IPS-NIHi7 (cell line): ENCODE results near the gene EPHX1.
"Not testable (repeated sequence)": the region's sequence is repeated elsewhere in the genome, so short reads cannot be mapped to it uniquely, and the experiment has no call there.

Source experiments
- DNase-seq: peaks from one replicate; pipeline ENCODE4 v3.0.0; 2012; ENCODE audit warnings: mixed read lengths; ENCODE audit errors: extremely low spot score

The EPHX1 gene

GRCh38 chr1:225881081-225881958 is 71.4 kb downstream of the EPHX1 start:
- DNase-seq = no peak

- peak; percentile 88 for DNase-seq
Observed at GRCh38 chr1:225881959-225882693, 72.2 kb downstream of the EPHX1 start, which contains the start of gene TMEM63A. Gene TMEM63A (minus strand): TSS chr1:225882380. CDS start chr1:225877580, 4,800 bp downstream.

- DNase-seq = no peak
Observed at GRCh38 chr1:225882694-225883615, 73.0 kb downstream of the EPHX1 start.

DNA sequence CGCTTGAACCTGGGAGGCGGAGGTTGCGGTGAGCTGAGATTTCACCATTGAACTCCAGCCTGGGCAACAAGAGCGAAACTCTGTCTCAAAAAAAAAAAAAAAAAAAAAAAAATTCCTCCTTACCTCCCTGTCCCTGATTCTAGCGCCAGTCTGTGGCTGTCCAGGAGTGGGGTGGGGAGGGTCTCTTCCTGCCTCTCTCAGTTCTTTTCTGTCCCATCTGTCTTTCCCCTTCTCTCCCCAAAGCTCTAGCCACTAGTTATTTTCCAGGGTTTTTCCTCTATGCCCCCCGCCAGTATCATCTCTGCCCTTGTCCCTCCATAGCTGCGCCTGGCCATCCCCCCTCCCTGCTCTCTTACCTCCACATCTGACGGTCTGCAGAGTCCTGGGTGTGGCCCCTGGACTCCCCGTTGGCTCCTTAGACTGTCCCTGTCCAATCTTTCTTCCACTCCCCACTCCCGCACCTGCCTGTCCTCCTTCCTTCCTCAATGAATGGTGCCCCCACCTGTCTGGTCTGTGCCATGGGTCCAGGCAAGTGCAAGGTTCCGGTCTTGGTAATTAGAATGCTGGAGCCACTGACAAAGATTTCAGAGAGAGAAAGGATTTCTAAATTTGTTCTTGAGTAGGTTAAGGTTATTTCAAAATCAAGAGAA is 73.8 kb downstream of the EPHX1 start:
- DNase-seq = no peak

- DNase-seq = no peak
Observed at GRCh38 chr1:225885336-225885735, 75.4 kb downstream of the EPHX1 start.

DNA sequence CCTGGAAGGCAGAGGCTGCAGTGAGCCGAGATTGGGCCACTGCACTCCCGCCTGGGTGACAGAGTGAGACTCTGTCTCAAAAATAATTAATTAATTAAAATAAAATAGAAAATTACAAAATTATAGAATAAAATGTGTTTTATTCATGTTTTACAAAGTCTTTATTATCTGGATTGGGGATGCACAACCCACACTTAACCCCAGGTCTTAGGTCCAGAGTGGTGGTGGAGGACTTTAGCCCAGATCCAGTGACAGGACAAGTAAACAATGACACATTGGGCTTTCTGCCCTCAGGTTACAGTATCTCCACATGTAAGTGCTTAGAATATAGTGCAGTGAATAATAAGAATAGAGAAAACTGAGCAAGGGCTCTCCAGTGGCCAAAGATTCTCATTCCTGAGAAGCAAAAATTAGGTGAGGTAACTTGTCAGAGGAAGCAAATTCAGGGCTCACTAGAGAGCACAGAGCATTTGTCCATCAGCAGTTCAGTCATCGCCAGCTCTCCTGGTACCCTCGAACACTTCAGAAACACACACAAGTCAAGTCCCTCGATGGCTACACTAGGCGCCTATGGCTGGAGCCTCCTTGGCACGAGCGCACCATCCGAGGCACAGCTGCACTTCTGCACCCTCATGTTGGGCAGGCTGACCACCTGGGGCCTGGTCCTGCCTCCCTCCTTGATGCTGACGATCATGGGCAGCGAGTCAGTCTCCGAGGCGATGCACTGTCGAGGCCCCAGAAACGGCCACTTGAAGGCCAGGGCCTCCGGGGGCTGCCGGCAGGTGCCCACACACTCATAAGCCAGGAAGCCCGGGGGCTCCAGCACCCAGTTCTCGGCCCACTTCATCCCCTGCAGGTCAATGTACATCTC is 76.5 kb downstream of the EPHX1 start:
- no peak for DNase-seq

DNA sequence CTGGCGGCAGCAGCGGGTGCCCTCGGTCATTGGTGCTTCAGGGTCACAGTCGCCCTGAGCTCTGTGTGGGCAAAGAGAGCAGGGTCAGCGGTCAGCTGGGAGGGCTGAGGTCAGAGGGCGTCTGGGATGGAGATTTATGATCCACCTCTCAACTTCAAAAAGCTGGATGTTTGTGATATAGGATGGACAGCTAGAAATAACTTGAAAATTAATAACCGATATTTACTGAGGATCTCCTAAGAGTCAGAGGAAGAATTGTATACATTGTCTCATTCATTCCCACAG is 77.0 kb downstream of the EPHX1 start:
- no peak for DNase-seq

GRCh38 chr1:225887554-225888288 is 77.8 kb downstream of the EPHX1 start:
- not testable (repeated sequence) for DNase-seq

DNA sequence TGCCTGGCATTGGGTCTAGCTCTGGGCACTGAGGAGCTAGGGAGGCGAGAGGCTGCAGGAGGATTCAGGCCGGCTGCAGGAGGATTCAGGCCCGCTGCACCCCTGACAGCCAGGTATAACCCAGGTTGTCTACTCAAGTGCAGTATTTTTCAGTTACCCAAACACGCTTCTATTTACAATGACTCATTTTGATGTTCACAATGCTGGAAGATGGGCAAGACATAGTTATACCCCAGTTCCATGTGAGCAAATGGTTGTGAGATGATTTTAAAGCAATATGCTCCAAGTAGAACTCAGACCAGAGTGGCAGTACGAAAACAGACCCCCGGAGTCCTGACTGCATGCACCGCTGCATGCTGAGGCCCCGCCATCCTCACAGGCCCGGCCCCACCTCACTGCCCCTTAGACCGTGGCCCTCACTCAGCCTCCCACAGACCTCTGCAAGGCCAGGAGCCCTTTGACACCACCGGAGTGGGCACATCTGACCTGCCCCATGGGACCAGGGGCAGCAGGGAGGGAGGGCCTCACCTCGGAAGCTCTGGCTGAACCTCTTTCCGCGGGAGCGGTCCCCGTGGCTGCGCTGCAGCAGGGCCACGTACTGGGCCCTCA is 78.5 kb downstream of the EPHX1 start:
- no peak for DNase-seq

DNA sequence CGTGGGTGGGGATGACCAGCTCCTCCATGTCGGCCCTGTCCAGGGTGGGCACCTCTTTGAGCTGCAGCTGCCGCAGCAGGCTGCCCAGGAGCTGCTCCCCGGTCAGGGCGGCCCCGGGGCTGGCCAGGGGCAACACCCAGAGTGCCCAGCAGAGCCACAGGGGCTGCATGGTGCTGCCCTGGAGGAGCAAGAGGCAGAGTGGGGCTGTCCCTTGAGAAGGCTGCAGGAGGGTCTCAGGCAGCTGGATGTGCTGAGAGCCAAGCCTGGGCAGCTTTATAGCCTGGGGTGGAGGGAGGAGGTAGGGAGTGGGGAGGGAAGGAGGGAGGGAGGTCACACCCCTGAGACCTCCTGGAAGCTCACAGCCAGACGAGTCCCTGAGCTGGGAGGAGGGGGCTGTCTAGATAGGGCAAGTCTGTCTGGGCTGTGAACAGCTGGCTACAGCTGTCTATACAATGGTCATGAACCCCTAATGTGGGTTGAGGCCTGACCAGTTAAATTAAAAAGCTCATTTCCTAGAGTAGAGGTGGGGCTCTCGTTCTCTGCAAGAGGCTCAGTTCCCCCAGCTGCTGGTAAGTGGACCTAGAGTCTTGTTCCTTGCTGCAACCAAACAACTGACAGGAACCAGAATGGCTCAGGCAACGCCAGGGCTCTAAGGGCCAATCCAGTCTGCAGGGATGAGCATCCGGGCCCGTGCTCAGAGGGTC is 79.1 kb downstream of the EPHX1 start, which contains the start of gene LEFTY1:
Gene LEFTY1 (minus strand): TSS at position 249 of the 704 bp plus-strand sequence. CDS start 80 bp downstream, at position 169.
- peak; percentile 59 for DNase-seq

DNA sequence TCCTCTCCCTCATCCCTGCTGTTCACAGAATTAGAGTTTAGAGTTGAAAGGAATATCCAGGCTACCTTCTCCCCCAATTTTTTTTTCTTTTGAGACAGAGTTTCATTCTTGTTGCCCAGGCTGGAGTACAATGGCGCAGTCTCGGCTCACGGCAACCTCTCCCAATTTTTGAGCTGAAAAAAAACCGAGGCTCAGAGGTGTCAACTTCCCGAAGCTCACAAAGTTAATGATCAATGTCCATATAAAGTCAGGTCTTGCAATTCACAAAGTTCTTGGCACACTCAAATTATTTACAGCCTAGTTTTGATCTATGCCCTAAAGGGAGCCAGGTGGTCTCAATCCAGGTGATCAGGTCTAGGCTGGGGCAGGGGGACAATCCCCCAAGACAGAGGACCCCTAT is 79.8 kb downstream of the EPHX1 start:
- DNase-seq = no peak

GRCh38 chr1:225890346-225891228 is 80.7 kb downstream of the EPHX1 start:
- DNase-seq = peak; percentile 61

GRCh38 chr1:225891229-225891972 is 81.5 kb downstream of the EPHX1 start:
- DNase-seq = no peak

- no peak for DNase-seq
Observed at GRCh38 chr1:225892307-225892706, 82.4 kb downstream of the EPHX1 start.
